HCEC 1CT (cell line): ENCODE results near the gene LAMA1.
"Not testable (repeated sequence)": the region's sequence is repeated elsewhere in the genome, so short reads cannot be mapped to it uniquely, and the experiment has no call there.

ENCODE experiments used
- DNase-seq: peaks from one replicate; pipeline ENCODE4 v3.0.0-alpha.2; 2017

LAMA1 gene, protein sequence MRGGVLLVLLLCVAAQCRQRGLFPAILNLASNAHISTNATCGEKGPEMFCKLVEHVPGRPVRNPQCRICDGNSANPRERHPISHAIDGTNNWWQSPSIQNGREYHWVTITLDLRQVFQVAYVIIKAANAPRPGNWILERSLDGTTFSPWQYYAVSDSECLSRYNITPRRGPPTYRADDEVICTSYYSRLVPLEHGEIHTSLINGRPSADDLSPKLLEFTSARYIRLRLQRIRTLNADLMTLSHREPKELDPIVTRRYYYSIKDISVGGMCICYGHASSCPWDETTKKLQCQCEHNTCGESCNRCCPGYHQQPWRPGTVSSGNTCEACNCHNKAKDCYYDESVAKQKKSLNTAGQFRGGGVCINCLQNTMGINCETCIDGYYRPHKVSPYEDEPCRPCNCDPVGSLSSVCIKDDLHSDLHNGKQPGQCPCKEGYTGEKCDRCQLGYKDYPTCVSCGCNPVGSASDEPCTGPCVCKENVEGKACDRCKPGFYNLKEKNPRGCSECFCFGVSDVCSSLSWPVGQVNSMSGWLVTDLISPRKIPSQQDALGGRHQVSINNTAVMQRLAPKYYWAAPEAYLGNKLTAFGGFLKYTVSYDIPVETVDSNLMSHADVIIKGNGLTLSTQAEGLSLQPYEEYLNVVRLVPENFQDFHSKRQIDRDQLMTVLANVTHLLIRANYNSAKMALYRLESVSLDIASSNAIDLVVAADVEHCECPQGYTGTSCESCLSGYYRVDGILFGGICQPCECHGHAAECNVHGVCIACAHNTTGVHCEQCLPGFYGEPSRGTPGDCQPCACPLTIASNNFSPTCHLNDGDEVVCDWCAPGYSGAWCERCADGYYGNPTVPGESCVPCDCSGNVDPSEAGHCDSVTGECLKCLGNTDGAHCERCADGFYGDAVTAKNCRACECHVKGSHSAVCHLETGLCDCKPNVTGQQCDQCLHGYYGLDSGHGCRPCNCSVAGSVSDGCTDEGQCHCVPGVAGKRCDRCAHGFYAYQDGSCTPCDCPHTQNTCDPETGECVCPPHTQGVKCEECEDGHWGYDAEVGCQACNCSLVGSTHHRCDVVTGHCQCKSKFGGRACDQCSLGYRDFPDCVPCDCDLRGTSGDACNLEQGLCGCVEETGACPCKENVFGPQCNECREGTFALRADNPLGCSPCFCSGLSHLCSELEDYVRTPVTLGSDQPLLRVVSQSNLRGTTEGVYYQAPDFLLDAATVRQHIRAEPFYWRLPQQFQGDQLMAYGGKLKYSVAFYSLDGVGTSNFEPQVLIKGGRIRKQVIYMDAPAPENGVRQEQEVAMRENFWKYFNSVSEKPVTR (N-terminal part only)

DNA sequence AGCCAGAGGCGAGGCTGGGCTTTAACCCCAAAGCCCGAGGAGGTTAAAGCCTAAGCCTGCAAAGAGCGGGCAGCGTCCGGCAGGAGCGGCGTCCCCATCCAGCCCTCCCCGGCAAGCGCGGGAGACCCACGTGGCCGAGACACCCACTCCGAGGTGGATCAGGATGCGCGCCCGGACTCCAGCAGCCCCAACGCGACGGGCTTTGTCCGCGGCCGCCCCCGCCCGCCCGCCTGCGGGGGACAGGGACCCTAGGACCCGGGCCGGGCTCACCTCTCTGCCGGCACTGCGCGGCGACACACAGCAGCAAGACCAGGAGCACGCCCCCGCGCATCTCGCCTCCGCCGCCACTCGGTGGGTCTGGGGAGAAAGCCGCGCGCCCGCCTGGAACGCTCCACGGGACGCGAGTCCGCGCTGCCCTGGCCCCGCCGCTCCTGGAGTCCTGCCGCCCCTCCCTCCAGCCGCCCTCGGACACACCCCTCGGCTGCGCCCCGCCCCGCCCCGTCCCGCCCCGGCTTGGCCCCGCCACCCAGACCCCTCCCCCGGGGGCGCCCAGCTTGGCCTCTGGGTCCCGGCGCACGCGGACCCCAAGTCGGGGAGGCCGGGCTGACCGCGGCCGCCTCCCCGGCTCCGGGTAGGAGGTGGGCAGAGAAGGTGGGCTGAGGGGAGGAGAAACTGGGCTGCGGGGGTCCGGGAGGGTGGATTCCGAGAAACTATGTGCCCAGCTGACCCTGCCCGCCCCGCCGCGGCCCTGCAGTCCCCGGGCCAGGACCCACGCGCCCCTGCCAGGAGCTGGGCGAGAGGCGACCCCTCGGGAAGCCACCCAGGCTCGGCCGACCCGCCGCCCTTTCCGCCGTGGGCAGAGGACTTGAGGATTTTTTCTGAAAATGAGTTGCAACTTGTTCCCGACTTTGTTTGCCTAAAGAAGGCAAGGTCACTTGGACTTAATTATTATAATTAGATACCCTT is at the start of gene LAMA1:
TSS of gene LAMA1 (minus strand) at position 408 of the 966 bp plus-strand sequence. CDS start at position 331, 77 bp downstream.
- peak; percentile 17 for DNase-seq

DNA sequence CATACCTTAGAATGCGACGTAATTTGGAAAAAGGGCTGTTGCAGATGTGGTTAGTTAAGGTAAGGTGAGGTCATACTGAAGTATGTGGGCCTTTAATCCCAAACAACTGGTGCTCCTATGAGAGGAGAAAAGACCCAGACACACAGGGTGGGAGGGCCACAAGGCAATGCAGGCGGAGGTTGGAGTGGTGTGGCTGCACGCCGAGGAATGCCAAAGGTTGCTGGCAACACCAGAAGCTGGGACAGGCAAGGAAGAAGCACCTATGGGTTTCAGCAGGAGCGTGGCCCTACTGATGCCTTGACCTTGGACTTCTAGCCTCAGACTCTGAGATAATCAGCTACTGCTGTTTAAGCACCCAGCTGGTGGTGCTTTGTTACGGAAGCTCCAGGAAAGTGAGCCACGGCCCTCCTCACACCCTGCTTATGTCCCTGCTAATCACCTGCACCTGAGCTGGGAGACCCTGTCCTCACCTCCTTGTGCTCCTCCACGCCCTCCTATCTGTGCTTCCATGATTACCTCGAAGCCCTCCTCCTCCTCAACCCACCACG is 48.3 kb upstream of the LAMA1 start:
- DNase-seq = no peak

DNA sequence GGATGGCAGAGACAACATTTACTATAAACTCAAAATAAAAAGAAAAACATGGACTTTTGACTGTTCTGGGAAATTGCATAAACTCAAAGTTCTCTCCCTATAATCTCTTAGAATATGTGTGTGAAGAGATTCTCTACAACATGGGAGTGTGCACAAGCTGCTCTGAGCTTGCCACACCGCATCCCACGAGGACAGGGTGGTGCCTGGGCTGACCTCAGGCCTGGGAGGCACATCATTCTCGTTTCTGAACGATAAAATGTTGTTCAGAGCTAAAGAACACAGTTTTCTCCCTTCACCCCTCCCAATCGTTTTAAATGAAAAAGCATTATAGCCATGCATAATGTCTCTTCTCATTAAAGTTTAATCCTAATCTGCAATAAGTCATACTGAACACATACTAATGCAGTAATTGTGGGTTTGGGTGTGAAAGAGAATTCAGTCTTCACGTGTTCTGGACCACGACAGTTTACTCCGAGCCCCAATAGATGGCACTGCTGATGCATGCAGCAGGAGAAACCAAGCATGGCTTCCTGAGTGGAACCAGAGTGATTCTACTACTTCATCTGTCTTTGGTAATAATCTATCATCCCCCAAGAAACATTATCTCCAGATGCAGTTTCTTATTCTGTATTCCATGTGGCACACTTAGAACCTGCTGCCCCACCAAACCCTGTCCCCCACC is 46.9 kb upstream of the LAMA1 start:
- DNase-seq = peak; percentile 32

DNA sequence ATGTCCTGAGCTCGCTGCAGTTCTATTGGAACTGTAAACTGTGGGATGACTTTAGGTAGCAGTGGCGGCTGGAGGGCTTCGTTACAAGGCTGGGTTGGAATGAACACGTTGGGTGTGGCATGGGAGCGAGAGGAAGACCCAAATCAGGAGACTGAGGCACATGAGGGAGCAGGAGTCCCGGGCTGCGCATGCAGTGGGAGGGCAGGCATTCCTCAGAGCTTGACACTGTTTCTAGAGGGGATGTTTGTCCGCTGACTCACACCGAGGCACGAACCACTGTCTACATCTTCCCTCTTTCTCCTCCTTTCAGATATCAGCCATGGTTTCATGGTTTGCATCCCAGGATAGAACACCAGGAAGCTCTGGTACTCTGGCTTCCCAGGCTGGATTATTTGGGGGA is 40.6 kb upstream of the LAMA1 start:
- DNase-seq = peak; percentile 63

DNA sequence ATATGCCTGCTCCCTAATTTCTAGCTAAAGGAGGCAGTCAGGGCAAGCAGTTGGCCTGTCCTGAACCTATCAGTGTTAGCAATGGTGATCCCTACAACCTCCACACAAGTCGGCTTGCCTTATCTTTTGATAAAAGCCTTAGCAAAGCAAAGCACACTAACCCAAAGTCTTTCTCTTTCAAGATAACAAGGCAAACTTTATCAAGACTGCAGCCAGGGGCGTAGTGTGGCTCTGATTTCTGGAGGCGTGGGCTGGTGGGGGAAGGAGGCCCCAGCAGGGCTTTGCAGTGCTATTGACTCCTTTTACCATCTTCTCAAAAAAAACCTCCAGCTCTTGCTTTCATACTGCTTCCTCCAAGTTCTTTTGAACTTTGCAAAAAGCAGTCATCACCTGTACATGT is 40.2 kb upstream of the LAMA1 start:
- no peak for DNase-seq

DNA sequence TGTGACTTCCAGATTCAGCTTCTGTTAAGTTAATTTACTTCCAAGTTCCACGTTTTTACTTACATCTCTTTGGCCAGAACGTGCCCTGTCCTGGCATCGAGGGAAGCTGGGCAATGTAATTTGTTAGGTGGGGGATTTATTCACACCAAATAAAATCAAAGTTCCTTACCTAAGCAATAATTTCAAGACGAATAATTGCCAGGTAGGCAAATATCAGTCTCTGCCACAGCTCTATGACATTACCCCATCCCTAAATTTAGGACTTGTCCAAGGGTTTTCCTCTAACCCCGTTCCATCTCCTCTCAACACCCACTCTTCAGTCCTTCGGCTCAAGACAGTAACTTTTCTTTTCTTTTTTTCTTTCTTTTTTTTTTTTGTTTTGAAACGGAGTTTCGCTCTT is 38.3 kb upstream of the LAMA1 start:
- DNase-seq = no peak

DNA sequence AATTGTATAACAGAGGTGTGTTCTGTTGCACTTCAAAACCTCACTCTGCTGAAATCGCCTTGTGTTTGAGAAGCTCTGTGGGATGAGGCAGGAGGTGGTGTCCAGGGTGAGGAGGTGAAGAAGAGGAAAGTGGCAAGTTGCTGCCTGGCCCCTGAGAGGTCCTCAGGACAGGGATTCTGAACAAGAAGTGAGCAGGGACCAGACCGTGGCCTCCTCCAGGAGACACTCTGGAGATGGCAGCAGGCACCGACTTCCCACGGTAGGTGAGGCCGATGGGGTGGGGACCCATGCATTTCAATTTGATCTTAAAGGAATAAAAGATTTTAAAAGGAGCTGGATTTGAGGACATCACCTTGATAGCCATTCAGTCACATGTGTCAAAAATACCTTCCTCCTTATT is 37.5 kb upstream of the LAMA1 start:
- no peak for DNase-seq

DNA sequence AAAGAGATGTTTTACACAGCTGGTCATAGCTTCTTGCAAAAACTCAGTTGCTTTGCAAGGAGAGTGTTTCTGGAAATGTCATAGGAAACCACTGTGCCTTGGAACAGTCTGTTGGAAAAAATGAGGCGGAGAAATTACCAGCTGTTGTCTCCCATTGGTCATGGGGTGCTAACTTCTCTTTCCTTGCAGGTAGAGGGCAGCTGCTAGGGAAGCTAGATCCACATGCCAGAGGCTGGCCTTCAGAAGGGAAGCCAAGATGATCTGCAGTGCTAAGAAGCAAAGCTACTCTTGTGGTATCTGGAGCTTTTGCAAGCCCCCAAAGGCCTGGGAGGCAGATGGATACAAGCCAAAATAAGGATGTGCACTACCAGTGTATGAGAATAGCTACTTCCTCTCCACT is 34.8 kb upstream of the LAMA1 start:
- no peak for DNase-seq

DNA sequence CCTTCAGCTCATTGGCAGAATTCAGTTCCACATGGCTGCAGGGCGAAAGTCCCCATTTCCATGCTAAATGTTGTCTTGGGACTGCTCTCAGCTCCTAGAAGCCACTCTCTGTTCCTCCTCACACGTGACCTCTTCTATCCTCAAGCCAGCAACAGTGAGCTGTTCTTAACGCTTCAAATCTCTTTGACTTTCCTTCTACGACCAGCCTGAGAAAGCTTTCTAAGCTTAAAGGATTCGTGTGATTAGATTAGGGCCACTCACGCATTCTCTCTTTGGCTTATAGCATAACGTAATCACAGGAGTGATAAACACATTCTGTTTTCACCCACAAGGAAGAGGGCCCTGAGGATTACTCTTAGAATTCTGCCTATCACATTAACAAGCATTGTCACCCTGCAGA is 29.8 kb upstream of the LAMA1 start:
- DNase-seq = no peak

DNA sequence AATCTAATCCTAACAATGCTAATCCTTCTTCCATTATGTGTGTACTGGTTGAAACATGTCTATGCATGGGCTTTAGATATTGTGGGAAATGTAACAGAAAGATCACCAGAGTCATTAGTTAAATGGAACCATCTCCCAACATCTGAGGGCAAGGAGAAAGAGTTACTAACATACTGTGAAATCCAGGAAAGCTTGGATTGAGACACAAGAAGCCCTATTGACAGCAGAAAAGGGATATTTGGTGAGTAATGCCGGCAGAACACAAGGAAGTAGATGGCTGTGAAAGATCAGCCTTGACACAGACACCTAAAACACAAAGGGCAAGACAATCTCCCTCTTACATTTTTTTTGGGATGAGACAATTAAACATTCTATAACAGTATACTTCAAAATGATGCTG is 28.5 kb upstream of the LAMA1 start:
- no peak for DNase-seq

DNA sequence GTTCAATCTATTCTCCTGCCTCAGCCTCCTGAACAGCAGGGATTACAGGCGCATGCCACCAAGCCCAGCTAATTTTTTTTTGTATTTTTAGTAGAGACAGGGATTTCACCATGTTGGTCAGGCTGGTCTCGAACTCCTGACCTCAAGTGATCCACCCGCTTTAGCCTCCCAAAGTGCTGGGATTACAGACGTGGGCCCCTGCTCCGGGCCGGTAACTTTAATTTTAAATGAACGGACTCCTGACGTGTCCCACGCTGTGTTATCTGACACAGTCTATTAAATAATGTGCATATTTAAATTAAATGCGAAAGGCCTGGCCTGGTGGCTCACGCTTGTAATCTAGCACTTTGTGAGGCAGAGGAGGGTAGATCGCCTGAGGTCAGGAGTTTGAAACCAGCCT is 27.3 kb upstream of the LAMA1 start:
- not testable (repeated sequence) for DNase-seq

DNA sequence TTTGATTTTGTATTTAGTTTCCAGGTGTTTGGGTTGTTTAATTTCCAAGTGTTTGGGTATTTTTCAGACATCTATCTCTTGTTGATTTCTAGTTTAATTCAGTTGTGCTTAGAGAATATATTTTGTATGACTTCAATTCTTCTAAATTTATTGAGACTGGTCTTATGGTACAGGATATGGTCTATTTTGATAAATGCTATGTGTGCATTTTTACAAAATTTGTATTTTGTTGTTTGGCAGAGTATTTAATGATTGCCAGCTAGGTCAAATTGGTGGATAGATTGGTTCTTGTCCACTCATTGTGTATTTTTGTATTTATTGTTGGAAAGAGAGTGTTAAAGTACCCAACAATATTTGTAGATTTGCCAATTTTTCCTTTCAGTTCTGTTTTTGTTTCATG is 23.7 kb upstream of the LAMA1 start:
- DNase-seq = no peak

DNA sequence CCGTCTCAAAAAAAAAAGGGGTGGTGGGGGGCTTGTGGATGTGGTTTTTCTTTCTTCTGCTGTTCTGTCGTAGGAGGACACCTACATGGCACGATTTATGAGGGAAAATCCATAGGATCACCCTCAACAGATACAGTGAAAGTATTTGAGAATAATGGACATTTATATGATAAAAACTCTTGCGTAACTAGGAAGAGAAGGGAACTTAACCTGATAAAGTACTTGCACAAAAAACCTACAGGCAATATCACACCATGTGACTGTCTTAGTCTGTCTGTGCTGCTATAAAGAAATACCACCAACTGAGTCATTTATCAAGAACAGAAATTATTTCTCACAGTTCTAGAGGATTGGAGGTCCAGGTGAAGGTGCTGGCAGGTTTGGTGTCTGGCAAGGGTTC is 21.8 kb upstream of the LAMA1 start:
- no peak for DNase-seq

DNA sequence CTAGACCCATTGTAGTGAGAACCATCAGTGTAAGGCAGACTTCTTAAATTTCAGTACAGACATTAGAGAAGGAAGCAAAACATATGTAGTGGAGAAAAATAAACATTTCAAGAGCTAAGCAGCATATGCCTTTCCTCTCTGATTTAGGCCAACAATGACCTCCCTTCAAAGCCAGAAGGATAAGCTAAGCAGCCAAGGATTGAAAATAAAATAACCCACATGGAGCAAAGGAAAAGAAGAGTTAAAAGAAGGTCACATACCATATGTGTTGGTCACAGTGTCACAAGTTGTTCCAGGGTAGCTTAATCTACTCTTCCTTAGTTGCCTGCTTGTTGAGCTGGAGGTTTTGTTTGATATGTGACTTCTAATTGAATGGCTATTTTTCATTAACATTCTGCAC is 15.6 kb upstream of the LAMA1 start:
- peak; percentile 46 for DNase-seq

DNA sequence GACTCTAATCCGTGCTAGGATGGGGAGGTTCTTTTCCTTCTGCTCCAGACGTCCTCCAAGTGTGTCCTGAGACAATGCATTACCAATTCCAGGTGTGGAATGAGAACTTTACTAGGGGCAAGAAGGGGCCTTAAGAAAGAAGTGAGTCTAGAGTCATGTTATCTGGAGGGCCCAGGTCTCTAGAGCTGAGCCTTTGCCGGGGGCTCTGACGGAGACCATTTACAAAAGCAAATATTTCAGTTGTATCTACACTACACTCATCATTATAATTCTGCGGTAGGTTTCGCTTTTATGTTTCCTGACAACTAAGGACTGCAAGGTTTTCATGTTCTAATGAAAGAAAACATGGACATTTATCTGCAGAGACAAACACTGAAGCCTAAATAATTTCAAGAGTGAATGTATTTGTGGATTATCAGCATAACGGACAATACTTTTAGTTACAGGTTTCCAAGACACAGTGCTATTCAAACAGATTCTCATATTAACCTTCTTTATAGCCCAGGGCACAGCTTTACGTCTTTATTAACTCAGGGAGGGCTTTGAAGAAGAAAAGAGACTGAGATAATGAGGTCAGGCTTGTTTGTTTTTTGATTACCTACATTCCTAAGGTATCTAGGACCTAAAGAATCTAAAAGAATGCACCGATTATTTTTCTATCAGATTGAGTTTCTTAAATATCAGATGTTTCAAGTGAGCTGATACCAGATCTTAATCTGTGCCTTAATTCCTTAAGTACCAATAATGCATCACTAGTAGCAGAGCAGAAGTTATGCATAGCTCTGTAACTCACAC is 15.0 kb upstream of the LAMA1 start:
- no peak for DNase-seq

DNA sequence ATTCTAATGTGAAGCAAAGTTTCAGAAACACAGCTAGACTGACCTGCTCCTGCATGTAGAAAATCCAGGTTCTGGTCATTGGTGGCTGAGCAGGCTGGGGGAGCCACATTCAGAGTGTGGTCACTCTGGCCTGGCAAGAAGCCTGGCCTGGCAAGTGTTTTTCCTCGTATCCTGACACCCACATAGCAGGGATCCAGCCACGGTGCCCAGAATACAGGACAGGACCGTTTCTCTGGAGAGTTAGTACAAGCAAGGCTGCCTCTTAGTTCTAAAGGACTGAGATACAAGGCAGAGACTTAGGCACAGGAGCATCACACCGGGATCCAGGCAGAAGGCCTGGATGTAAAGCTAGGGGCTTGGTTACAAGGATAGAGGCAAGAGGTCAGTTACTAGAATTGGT is 4.8 kb upstream of the LAMA1 start:
- DNase-seq = no peak

DNA sequence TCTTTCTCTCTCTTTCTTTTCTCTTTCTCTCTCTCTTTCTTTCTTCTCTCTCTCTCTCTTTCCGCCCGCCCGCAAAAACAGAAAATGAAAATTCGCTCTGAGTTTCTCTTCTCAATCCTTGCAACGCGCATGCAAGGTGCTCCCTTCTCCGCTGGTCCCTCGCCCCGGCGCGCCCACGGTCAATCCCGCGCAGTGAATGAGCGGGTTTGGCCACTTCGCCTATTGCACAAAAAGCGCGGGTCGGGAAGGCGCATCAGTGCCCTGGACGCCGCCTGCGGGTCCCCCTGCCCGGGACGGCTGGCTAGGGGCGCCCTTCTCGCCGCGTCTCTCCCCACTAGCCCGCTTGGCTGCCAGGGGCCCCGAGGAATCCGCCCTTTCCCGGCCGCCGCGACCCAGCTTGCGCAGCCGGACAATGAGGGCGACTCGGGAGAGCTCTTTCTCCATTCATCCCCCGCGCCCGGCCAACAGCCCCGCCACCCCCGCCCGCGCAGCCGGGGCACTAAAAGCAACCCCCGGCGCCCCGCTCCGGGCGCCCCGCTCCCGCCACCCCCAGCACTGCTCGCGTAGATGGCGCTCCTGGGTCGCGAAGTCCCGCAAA is 706 bp downstream of the LAMA1 start:
- no peak for DNase-seq

DNA sequence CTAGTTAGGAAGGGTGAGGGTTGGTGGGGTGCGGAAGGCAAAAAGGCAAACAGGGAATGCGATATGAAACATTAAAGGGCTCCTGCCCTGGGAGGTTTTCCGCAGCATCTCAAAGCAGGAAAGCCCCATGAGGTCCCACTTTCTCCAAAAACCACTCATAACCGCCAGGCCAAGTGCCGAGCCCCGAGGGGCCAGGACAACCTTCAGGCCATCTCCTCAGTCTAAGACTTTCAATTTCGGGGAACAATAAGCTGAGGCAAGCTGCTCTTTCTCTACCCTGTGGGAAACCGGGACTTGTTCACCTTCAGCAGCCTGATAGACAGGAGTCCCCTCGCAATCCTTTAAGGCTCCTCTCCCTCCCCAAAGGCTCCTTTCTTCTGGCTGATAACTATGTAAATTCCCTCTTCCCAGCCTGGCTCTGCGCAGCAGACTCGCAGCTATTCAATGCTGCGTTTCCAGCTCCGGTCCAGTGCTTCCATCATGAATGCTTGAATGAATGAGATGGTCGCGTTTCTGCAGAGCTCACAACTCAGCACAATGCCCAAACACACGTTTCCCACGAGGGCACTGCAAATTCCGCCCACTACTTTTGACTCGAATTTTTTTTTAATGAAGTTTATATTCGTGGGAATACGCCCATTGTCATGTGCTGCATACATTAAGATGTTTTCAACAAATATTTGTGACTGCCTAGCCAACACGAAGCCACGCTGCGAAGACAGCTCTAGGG is 1.4 kb downstream of the LAMA1 start:
- no peak for DNase-seq

DNA sequence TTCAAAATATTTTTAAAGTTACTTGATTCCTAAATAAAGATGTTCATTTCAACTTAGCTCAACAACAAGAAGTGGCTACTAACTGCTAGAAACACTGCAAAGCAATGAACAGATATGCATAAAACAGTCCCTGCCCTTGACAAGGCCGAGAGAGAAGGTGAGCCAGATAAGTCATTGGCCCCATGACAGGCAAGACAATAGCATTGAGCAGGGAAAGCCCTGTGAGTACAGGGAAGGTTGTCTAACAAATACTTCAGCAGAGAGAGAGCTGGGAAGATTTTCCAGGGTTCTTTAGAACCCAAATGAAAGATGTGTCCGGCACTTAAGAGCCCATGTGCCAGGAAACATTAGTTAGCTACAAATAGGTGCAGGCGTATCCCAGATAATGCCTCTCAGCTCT is 4.7 kb downstream of the LAMA1 start:
- DNase-seq = no peak
